ENCODE results near the gene RAMP3. TPM values are rescaled to one million over a fixed set of nuclear protein-coding genes. Genes with fewer than 3 reads are reported as not detected.

The RAMP3 gene
- total RNA-seq, 2 experiments from 2014 or later = not detected

GRCh38 chr7:45176886-45177731, 19.5 kb downstream of the RAMP3 start:
- H3K36me3 Mint-ChIP-seq = no peaks in the 10 kb centered on the region

GRCh38 chr7:45177801-45178200, 20.2 kb downstream of the RAMP3 start:
- POLR2A ChIA-PET = no interaction called here
- Mint-ChIP-seq H3K4me1 (ENCODE audit: low read depth) (no peaks in the 10 kb centered on the region), H3K27ac (no peak overlapping the region), H3K27me3 (peaks cover 6% of the 10 kb centered on the region), H3K36me3 (no peaks in the 10 kb centered on the region), H3K4me3 (no peak overlapping the region), H3K9me3 (no peaks in the 10 kb centered on the region)
- no peak for DNase-seq
- CTCF ChIA-PET = no interaction called here
- intact Hi-C loops (cut with micrococcal nuclease) = no loop called here

More at GRCh38 chr7:45176886-45177731, 19.5 kb downstream of the RAMP3 start:
- H3K4me3 Mint-ChIP-seq = no peak overlapping the region
- no peaks in the 10 kb centered on the region for H3K9me3 Mint-ChIP-seq
- POLR2A ChIA-PET = no interaction called here
- no peaks in the 10 kb centered on the region for H3K4me1 Mint-ChIP-seq (ENCODE audit: low read depth)
- intact Hi-C loops (cut with micrococcal nuclease) = no loop called here
- H3K27ac Mint-ChIP-seq = no peak overlapping the region
- CTCF ChIA-PET = no interaction called here
- H3K27me3 Mint-ChIP-seq = peaks cover 6% of the 10 kb centered on the region
- no peak for DNase-seq

GRCh38 chr7:45178241-45179225, 20.9 kb downstream of the RAMP3 start:
- Mint-ChIP-seq H3K27ac (no peak overlapping the region), H3K27me3 (peaks cover 6% of the 10 kb centered on the region), H3K36me3 (no peaks in the 10 kb centered on the region), H3K9me3 (no peaks in the 10 kb centered on the region), H3K4me3 (no peak overlapping the region), H3K4me1 (ENCODE audit: low read depth) (no peaks in the 10 kb centered on the region)
- peak; percentile 28 for DNase-seq
- CTCF ChIA-PET = interaction anchor here (0.8 kb wide), 1 partner anchor 25 kb away, joined by 3 read pairs; no protein-coding TSS in a partner anchor
- POLR2A ChIA-PET = interaction anchor here (0.6 kb wide), 1 partner anchor 60 kb away, joined by 4 read pairs; no protein-coding TSS in a partner anchor
- intact Hi-C loops (cut with micrococcal nuclease) = no loop called here

DNA sequence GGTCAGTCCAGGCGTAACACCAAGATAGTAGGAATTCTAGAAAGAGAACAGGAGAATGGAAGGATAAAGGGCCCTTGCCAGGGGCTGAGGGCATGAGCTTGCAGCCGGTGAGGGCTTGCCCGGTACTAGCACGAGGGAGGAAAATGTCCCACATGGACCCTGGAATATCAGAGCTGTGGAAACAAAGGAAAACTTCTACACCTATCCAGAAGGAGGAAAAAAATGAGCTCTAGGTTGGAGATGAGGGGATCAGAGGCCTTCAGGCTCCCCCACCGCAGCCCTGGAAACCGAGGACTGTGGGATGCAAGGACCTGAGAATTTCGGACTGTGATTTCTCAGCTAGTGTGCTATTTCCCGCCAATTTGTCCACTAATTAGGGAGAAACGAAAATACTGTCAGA, 22.1 kb downstream of the RAMP3 start:
- no peaks in the 10 kb centered on the region for H3K36me3 Mint-ChIP-seq

GRCh38 chr7:45180084-45180986, 22.7 kb downstream of the RAMP3 start:
- no peaks in the 10 kb centered on the region for H3K4me1 Mint-ChIP-seq (ENCODE audit: low read depth)
- ChIA-PET POLR2A (no interaction called here), CTCF (no interaction called here)
- no peak overlapping the region for H3K4me3 Mint-ChIP-seq
- intact Hi-C loops (cut with micrococcal nuclease) = no loop called here
- H3K9me3 Mint-ChIP-seq = no peaks in the 10 kb centered on the region
- H3K36me3 Mint-ChIP-seq = no peaks in the 10 kb centered on the region
- no peak overlapping the region for H3K27ac Mint-ChIP-seq
- peaks cover 6% of the 10 kb centered on the region for H3K27me3 Mint-ChIP-seq
- DNase-seq = no peak

More for the DNA sequence above, 22.1 kb downstream of the RAMP3 start:
- ChIA-PET CTCF (no interaction called here), POLR2A (interaction anchor here (0.6 kb wide), 1 partner anchor 31 kb away, joined by 3 read pairs; no protein-coding TSS in a partner anchor)
- Mint-ChIP-seq H3K9me3 (no peaks in the 10 kb centered on the region), H3K4me3 (no peak overlapping the region), H3K27me3 (peaks cover 6% of the 10 kb centered on the region), H3K4me1 (ENCODE audit: low read depth) (no peaks in the 10 kb centered on the region), H3K27ac (no peak overlapping the region)
- DNase-seq = no peak
- intact Hi-C loops (cut with micrococcal nuclease) = no loop called here

DNA sequence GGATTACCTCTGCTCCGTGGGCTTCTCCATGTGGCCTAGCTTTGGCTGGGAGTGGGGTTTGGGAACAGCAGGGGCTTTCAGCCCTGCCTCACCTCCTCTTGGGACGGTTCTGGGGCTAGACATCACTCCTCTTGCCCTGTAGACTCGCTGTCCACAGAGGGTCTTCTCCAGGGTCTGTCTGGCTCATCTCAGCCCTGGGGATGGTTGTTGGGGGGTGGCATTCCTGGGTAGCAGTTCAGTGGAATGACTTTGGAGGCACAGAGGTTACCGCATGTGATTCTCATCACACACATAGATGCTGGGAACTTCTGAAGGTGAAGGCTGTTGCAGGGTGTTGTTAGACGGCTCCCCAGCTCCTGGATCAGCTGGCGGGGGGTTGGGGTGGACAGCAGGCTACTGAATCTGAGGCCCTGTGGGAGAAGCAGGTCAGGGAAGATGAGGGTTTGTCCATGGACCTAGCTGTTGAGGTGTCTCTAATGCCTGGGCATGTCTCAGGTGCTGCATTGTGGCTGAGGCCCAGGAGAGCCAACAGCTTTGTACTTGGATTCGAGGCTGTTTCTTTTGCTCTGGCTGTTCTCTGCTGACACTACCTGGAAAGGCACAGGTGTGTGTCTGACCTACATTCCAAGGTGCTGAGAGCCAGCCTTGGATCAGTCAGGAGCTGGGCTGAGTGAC, 23.8 kb downstream of the RAMP3 start:
- H3K27me3 Mint-ChIP-seq = peaks cover 6% of the 10 kb centered on the region
- H3K36me3 Mint-ChIP-seq = no peaks in the 10 kb centered on the region
- POLR2A ChIA-PET = no interaction called here
- intact Hi-C loops (cut with micrococcal nuclease) = no loop called here
- DNase-seq = peak; percentile 6
- H3K4me1 Mint-ChIP-seq (ENCODE audit: low read depth) = no peaks in the 10 kb centered on the region
- no peak overlapping the region for H3K27ac Mint-ChIP-seq
- H3K4me3 Mint-ChIP-seq = no peak overlapping the region
- CTCF ChIA-PET = no interaction called here
- no peaks in the 10 kb centered on the region for H3K9me3 Mint-ChIP-seq

DNA sequence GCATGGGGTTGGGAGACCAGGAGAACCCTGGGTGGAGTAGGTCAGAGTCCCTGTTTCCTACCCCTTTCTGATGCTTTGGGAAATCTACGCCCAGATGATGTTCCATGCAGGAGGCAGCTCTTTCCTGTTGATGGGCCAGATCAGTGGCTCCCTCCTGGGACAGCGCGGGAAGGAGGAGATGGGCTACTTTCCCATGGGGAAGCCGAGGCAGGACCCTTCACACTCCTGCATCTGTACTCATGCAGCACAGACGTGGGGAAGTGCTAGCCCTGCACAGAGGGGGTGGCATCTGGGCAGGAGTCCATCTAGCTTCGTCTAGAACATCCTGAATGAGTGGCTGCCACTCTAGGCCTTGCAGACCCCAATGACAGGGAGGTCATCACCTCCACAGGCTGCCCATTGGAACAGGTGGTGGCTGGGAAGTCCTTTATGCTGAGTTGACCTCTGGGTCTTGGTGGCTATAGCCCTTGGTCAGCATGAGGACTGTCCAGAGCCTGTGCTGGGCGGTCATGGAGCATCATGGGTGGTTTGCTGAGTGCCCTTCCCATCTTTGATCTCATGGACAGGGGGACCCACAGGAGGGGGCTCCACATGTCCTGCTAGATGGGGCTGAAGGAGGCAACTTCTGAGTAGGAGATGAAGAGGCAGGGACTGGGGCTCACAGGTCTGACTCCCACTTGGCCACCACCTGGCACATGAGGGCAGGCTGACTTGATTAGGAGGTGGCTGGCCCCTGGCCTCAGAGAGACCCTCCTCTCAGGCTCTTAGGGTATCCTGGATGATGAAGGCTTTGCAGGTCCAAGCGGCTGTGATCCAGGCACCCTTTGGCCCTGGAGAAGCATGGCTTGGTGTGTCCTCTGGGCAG, 24.6 kb downstream of the RAMP3 start:
- intact Hi-C loops (cut with micrococcal nuclease) = no loop called here
- ChIA-PET CTCF (no interaction called here), POLR2A (no interaction called here)
- Mint-ChIP-seq H3K27me3 (peaks cover 8% of the 10 kb centered on the region), H3K27ac (no peak overlapping the region), H3K36me3 (no peaks in the 10 kb centered on the region), H3K9me3 (no peaks in the 10 kb centered on the region), H3K4me1 (ENCODE audit: low read depth) (no peaks in the 10 kb centered on the region), H3K4me3 (no peak overlapping the region)
- peak; percentile 8 for DNase-seq

- peak; percentile 6 for DNase-seq
- H3K4me3 Mint-ChIP-seq = no peak overlapping the region
- POLR2A ChIA-PET = no interaction called here
- intact Hi-C loops (cut with micrococcal nuclease) = no loop called here
- H3K9me3 Mint-ChIP-seq = no peaks in the 10 kb centered on the region
- CTCF ChIA-PET = no interaction called here
- no peaks in the 10 kb centered on the region for H3K36me3 Mint-ChIP-seq
- no peak overlapping the region for H3K27ac Mint-ChIP-seq
- peaks cover 8% of the 10 kb centered on the region for H3K27me3 Mint-ChIP-seq
- H3K4me1 Mint-ChIP-seq (ENCODE audit: low read depth) = no peaks in the 10 kb centered on the region
These were observed 25.5 kb downstream of the RAMP3 start for GRCh38 chr7:45182856-45183710.

DNA sequence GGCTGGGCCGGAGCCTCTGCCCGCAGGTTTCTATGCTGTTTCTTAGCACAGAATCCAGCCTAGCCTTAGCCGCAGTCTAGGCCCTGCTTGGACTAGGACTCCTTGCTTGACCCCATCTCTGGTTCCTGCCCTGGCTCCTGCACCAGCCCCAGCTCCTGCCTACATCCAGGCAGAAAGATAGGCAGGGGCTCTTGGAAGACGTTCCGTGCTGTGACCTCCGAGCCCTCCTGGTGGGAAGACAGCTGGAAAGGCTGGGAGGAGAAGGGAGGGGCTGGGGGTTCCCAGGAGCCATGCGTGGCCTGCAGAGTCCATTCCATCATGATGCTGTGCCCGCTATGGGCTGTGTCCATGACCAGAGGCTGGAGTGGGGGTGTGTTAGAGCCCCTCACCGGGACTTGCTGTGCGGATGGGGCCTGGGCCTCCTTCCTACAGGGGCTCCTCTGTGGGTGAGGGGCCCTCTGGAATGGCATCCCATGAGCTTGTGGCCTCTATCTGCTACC, 26.2 kb downstream of the RAMP3 start:
- H3K9me3 Mint-ChIP-seq = no peaks in the 10 kb centered on the region

More for the DNA sequence above, 26.2 kb downstream of the RAMP3 start:
- H3K4me1 Mint-ChIP-seq (ENCODE audit: low read depth) = no peaks in the 10 kb centered on the region
- ChIA-PET CTCF (no interaction called here), POLR2A (no interaction called here)
- H3K27ac Mint-ChIP-seq = no peak overlapping the region
- no peak overlapping the region for H3K4me3 Mint-ChIP-seq
- intact Hi-C loops (cut with micrococcal nuclease) = no loop called here
- no peaks in the 10 kb centered on the region for H3K36me3 Mint-ChIP-seq
- H3K27me3 Mint-ChIP-seq = peaks cover 8% of the 10 kb centered on the region
- DNase-seq = peak; percentile 6

All from activated CD4-positive, alpha-beta memory T cell treated with anti-CD3 and anti-CD28 coated beads for 36 hours (primary cell).